ENCODE measurements around the gene PDILT.

The PDILT gene

DNA sequence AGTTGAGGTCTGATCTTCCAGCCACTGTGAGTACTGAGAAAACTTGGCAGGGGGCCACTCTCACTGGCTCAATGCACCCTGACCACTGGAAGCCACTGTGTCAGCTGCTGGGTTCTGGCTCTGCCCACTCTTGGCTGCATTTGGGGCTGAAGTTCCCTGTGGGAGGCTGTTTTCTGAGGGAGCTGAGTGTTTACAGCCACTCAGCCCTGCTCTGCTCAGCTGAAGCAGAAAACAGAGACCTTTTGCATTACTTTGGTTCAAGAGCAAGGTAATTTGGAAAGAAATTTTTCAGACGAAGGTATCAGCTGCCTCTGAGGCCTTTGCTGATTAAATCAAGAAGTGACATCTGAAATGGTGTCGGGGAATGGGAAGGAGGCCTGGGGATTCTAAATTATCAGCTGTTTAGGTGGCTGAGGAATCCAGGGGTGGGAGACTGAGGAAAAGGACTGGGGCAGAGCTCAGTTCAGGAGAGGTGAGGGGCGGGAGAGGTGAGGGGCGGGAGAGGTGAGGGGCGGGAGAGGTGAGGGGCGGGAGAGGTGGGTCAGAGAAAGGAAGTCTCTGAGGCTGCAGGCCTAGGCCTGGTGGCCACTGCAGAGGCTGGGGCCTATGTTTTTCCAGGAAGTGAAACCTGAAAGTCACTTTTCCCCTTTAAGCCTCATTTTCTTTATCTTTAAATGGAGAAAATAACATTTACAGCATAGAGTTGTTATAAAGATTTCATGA, 5.0 kb upstream of the PDILT start, which contains the start of gene ACSM5:
Gene ACSM5 (plus strand): TSS at position 137 of the 723 bp plus-strand sequence. CDS start 1,951 bp downstream, outside the sequence.
- in situ Hi-C loops (cut with MboI; ENCODE audit: low sequenced_read_pairs), result no loop called here

DNA sequence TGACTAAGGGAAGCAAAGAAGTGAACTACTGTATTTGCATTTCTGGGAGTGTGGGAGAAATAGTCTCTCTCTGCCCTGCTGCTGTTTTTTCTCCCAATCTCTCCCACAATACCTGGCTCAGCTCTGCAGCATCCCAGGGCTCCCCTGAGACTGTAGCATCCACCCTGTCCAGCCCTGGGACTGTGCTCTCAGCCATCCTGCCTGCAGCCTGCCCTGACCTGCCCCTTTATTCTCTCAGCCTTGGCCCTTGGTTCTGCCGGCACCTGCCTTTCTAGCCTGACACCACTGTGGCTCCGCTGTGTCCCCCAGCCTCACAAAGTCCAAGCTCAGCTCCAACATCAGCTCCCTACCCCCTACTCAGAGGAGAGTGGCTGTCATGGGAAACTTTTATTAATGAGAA, 1.9 kb downstream of the PDILT start:
- in situ Hi-C loops (cut with MboI; ENCODE audit: low sequenced_read_pairs), result no loop called here

DNA sequence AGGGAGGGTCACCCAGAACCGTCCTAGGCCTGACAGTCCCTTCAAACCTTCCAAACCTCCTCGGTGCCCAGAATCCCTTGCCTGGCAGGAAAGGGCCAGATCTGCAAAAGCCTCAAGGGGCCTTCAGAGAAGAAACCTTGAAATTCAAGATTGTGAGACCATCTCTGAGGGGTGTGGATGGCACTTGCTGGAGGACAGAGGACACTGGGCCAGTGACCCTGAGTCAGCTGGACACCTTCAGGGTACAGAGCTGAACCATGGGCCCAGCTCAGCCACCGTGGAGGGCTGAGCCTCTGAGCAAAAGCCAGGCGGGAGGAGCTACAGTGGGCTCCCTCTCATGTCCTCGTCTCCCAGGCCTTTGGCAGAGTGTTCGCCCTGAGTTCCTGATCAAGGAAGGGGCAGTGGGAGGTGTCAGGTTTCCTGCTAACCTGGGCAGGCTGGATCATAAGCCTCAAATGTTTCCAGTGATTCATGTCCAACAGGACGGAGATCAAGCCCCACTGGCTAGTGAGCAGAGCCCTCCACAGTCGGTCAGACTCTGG, 3.0 kb downstream of the PDILT start:
- in situ Hi-C loops (cut with MboI; ENCODE audit: low sequenced_read_pairs), result no loop called here

- in situ Hi-C loops (cut with MboI; ENCODE audit: low sequenced_read_pairs), result no loop called here
These were observed 3.5 kb downstream of the PDILT start for GRCh38 chr16:20401066-20401465.

DNA sequence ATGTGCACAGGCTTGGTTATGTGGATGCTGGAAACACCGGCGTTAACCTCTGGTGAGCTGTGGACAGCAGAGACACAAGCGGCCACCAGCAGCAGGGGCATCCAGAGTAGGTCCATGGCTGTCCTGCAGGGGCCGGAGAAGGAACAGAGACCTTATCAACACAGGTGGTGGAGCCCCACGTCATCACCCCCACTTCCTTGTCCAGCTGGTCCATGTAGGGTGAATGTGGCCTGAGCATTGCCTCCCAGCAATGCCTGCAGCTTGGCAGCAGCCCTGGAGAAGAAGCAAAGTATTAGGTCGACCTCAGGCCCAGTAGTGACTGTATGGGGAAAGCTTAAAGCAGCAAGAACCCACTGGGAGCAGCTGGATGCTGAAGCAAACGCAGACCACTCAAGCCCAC, 5.4 kb downstream of the PDILT start:
- in situ Hi-C loops (cut with MboI; ENCODE audit: low sequenced_read_pairs), result loop anchor here (25.0 kb wide), 1 partner anchor 812 kb away; no protein-coding TSS in a partner anchor

- in situ Hi-C loops (cut with MboI; ENCODE audit: low sequenced_read_pairs), result loop anchor here (25.0 kb wide), 1 partner anchor 811 kb away; no protein-coding TSS in a partner anchor
These were observed 5.9 kb downstream of the PDILT start for GRCh38 chr16:20398603-20399002.

- in situ Hi-C loops (cut with MboI; ENCODE audit: low sequenced_read_pairs), result loop anchor here (25.0 kb wide), 1 partner anchor 810 kb away; no protein-coding TSS in a partner anchor
These were observed 7.0 kb downstream of the PDILT start for GRCh38 chr16:20397468-20398074.

GRCh38 chr16:20396846-20397467, 7.6 kb downstream of the PDILT start:
- in situ Hi-C loops (cut with MboI; ENCODE audit: low sequenced_read_pairs), result loop anchor here (25.0 kb wide), 1 partner anchor 810 kb away; no protein-coding TSS in a partner anchor

DNA sequence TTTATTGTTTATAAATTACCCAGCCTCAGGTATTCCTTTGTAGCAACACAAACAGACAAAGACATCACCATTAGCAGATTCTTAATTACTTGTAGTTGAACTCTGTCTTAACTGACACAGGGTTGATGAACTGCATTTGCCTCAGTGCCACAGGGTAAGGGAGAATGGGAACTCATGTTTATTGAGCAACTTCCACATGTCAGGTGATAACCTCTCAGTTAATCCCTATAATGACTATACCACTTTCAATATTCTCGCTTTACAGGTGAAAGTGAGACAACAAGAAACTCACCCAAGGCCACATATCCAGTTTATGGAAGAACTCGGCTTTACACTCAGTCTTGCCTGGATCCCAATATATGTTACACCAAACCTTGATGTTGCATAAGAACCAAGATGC, 8.6 kb downstream of the PDILT start:
- in situ Hi-C loops (cut with MboI; ENCODE audit: low sequenced_read_pairs), result loop anchor here (25.0 kb wide), 1 partner anchor 809 kb away; no protein-coding TSS in a partner anchor

GRCh38 chr16:20393801-20394577, 10.5 kb downstream of the PDILT start:
- in situ Hi-C loops (cut with MboI; ENCODE audit: low sequenced_read_pairs), result loop anchor here (25.0 kb wide), 1 partner anchor 807 kb away; no protein-coding TSS in a partner anchor

- in situ Hi-C loops (cut with MboI; ENCODE audit: low sequenced_read_pairs), result loop anchor here (25.0 kb wide), 1 partner anchor 804 kb away; no protein-coding TSS in a partner anchor
These were observed 13.5 kb downstream of the PDILT start for GRCh38 chr16:20391045-20391444.

- in situ Hi-C loops (cut with MboI; ENCODE audit: low sequenced_read_pairs), result loop anchor here (25.0 kb wide), 1 partner anchor 802 kb away; no protein-coding TSS in a partner anchor
These were observed 15.7 kb downstream of the PDILT start for GRCh38 chr16:20388854-20389253.

GRCh38 chr16:20387978-20388377, 16.6 kb downstream of the PDILT start:
- in situ Hi-C loops (cut with MboI; ENCODE audit: low sequenced_read_pairs), result loop anchor here (25.0 kb wide), 1 partner anchor 801 kb away; no protein-coding TSS in a partner anchor

- in situ Hi-C loops (cut with MboI; ENCODE audit: low sequenced_read_pairs), result loop anchor here (25.0 kb wide), 1 partner anchor 799 kb away; no protein-coding TSS in a partner anchor
These were observed 18.4 kb downstream of the PDILT start for GRCh38 chr16:20385844-20386832.

- in situ Hi-C loops (cut with MboI; ENCODE audit: low sequenced_read_pairs), result loop anchor here (5.0 to 25.0 kb wide), 2 partner anchors 486 to 796 kb away; no protein-coding TSS in a partner anchor
These were observed 21.2 kb downstream of the PDILT start for GRCh38 chr16:20383106-20384029.

GRCh38 chr16:20382202-20382948, 22.2 kb downstream of the PDILT start:
- in situ Hi-C loops (cut with MboI; ENCODE audit: low sequenced_read_pairs), result loop anchor here (5.0 to 25.0 kb wide), 2 partner anchors 485 to 795 kb away; no protein-coding TSS in a partner anchor

DNA sequence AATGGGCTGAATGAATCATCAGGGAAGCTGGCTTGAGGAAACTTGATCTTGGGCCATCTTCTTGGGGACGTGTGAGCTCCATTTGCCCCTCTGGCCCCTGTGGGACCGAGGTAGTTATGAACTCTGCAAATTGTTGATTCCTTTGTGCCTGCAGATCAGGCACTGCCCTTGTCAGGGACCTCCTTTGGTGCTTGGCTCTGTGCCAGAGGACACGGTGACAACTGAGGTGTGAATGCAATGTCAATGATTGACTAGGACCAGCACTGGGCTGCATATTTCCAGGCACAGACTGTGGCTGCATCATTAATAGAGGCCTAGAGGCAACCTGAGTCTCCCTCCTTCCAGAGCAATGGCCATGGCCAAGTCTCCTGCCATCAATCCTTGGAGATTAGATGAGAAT, 23.8 kb downstream of the PDILT start:
- in situ Hi-C loops (cut with MboI; ENCODE audit: low sequenced_read_pairs), result loop anchor here (5.0 to 25.0 kb wide), 2 partner anchors 483 to 793 kb away; no protein-coding TSS in a partner anchor

Measured in HL-60/S4 (cell line).